ENCODE measurements around the gene REXO1. TPM values are rescaled to one million over a fixed set of nuclear protein-coding genes. Genes with fewer than 3 reads are reported as not detected.
"Not testable (repeated sequence)": the region's sequence is repeated elsewhere in the genome, so short reads cannot be mapped to it uniquely, and the experiment has no call there.

Gene REXO1
- total and polyA plus RNA-seq, 2 of the 8 experiments (the other 6 are each of a cell fraction or from before 2014, with no cell fraction given), result 42.4 to 44.3 TPM

DNA sequence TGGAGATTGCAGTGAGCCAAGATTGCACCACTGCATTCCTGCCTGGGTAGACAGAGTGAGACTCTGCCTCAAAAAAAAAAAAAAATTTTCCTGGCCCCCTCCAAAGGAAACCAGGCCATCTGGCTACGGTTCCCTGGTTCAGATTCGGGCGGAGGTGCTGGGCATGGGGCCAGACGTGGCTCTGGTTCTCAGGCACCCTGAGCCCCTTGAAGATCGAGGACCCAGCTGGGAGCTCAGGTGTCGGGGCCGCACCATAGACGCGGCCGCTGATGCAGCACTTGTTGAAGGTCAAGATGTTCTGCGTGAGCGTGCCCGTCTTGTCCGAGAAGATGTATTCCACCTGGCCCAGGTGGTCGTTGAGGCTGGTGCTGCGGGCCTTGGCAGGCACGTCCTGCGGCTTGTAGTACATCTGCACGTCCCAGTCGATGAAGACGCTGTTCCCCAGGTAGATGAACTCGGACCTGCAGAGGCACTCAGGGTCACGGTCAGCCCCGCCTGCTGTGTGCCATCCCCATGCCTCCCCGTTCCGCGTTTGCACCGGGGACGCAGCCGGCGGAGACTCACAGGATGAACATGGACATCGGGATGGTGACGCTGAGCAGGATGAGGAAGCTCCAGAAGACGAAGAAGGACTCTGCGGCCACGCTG lies 48.5 kb downstream of the REXO1 start (continued):
- no peak for TF ChIP-seq EZH2 (IDR thresholded peaks at IDR 0.05; ENCODE audit: low read depth, low read length, severe bottlenecking)
- TF ChIP-seq TCF12 (IDR thresholded peaks at IDR 0.05; ENCODE audit: low read depth, low read length), result no peak
- no peak for TF ChIP-seq RBBP5 (IDR thresholded peaks at IDR 0.05; ENCODE audit: borderline replicate concordance, low read depth, low read length)
- TF ChIP-seq ZNF274 (IDR thresholded peaks at IDR 0.05; ENCODE audit: borderline replicate concordance, extremely low read depth, low read length), result no peak

DNA sequence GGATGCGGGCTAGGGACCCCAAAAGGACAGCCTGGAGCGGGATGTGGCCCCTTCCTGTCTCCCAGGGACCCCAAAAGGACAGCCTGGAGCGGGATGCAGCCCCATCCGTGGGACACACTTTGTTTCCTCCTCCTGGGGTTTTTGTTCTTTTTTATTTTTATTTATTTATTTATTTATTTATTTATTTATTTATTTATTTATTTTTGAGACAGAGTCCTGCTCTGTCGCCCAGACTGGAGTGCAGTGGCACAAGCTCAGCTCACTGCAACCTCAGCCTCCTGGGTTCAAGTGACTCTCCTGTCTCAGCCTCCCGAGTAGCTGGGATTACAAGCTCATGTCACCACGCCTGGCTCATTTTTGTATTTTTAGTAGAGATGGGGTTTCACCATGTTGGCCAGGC lies 51.0 kb downstream of the REXO1 start:
- peaks cover 0 to 15% (median 8%) of the 10 kb centered on the region in 4 experiments; a peak in 5 of 7 replicates for H3K4me1 ChIP-seq (replicated peaks in 1 of 4; ENCODE audit: control insufficient read depth in 3 of 4, insufficient read depth in 4 of 4, low read length in 3 of 4)
- not testable (repeated sequence) for DNase-seq (ENCODE audit: low read depth in 1 of 2, low spot score in 2 of 2); FAIRE-seq; H3K23ac ChIP-seq (ENCODE audit: insufficient read length); H2BK120ac ChIP-seq (replicated peaks; ENCODE audit: low read depth, low read length); H3K56ac ChIP-seq (replicated peaks; ENCODE audit: insufficient read length, low read depth, low read length); H2BK15ac ChIP-seq (ENCODE audit: low read length); H3K14ac ChIP-seq (ENCODE audit: insufficient read length); H4K20me1 ChIP-seq (replicated peaks in 1 of 2; ENCODE audit: control insufficient read depth in 1 of 2, insufficient read depth in 2 of 2, low read length in 2 of 2); H3K9ac ChIP-seq (replicated peaks in 1 of 4; ENCODE audit: extremely low read depth in 1 of 4, low read depth in 3 of 4, low read length in 3 of 4); H3K4me2 ChIP-seq (ENCODE audit: insufficient read depth in 1 of 2, low read depth in 2 of 2, low read length in 2 of 2); H3K79me1 ChIP-seq (ENCODE audit: low read depth, low read length); H3K27ac ChIP-seq (ENCODE audit: low read depth, low read length); H2BK20ac ChIP-seq (ENCODE audit: low read length); H4K91ac ChIP-seq (replicated peaks; ENCODE audit: insufficient read length, low read length); H2AFZ ChIP-seq (ENCODE audit: low read length); H2AK5ac ChIP-seq (ENCODE audit: low read depth, low read length); H4K5ac ChIP-seq (ENCODE audit: insufficient read length, low read depth, low read length); H3K18ac ChIP-seq (ENCODE audit: extremely low read depth, low read length); H2BK12ac ChIP-seq (ENCODE audit: low read depth, low read length); H3K4ac ChIP-seq (replicated peaks; ENCODE audit: insufficient read length, low read depth, low read length); H3K79me2 ChIP-seq (ENCODE audit: control insufficient read depth in 1 of 2, insufficient read depth in 2 of 2, low read length in 2 of 2); H2BK5ac ChIP-seq (ENCODE audit: low read depth, low read length); H4K8ac ChIP-seq (ENCODE audit: extremely low read depth, insufficient read depth, low read length); H3K9me3 ChIP-seq (ENCODE audit: insufficient read depth in 2 of 2, low read depth in 1 of 2, low read length in 1 of 2); H3K27me3 ChIP-seq (replicated peaks in 1 of 4; ENCODE audit: control insufficient read depth in 3 of 4, extremely low read depth in 1 of 4, insufficient read depth in 3 of 4, low read length in 3 of 4); H3K4me3 ChIP-seq (ENCODE audit: extremely low read depth in 1 of 4, insufficient read depth in 2 of 4, low read depth in 3 of 4, low read length in 4 of 4); H3K36me3 ChIP-seq (ENCODE audit: control insufficient read depth in 2 of 4, insufficient read depth in 4 of 4, low read length in 3 of 4); H3K23me2 ChIP-seq (ENCODE audit: low read depth, low read length)
- 94% methylated on average over 7 of the region's 7 CpGs; no CpG with 5 or more reads in 1 of the 2 experiments for whole genome bisulfite sequencing, 2 experiments (ENCODE audit: extremely low coverage in 1 of 2, insufficient coverage in 1 of 2, insufficient read length in 1 of 2, insufficient replicate concordance in 2 of 2, low coverage in 1 of 2, low lambda C conversion rate in 2 of 2, missing lambda C conversion rate in 1 of 2)
- ChIA-PET CTCF (ENCODE audit: partially characterized antibody) (interaction anchor here (1.2 to 10.7 kb wide), 11 partner anchors 9 to 125 kb away, joined by 4 to 150 read pairs (median 22); partner anchors contain the start of gene ATP8B3), POLR2A (ENCODE audit: partially characterized antibody) (interaction anchor here (1.2 kb wide), 1 partner anchor 29 kb away, joined by 3 read pairs; no protein-coding TSS in a partner anchor)

Measured in H1 (cell line).